ENCODE data around the gene FAM181B. TPM values are rescaled to one million over a fixed set of nuclear protein-coding genes. Genes with fewer than 3 reads are reported as not detected.

Gene FAM181B
- total RNA-seq, 1 donor from 2014 or later, result 0.06 TPM

DNA sequence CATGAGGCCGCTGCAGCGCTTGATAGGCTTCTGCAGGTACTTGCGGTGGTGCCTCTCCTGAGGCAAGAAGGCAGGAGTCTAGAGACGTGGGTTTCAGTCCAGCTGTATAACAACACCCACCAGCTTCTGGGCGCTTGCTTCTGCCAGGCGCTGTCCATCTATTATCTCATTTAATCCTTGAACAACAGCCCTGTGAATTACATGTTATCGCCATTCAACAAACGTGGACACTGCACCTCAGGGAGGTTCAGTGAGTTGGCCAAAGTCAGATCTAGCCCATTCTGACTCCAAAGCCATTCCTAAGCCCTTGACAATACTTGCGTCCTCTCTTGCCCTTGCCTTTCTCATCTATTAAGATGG, 436 bp upstream of the FAM181B start:
- DNase-seq (ENCODE audit: extremely low read depth, low read depth, low spot score), result no peak

DNA sequence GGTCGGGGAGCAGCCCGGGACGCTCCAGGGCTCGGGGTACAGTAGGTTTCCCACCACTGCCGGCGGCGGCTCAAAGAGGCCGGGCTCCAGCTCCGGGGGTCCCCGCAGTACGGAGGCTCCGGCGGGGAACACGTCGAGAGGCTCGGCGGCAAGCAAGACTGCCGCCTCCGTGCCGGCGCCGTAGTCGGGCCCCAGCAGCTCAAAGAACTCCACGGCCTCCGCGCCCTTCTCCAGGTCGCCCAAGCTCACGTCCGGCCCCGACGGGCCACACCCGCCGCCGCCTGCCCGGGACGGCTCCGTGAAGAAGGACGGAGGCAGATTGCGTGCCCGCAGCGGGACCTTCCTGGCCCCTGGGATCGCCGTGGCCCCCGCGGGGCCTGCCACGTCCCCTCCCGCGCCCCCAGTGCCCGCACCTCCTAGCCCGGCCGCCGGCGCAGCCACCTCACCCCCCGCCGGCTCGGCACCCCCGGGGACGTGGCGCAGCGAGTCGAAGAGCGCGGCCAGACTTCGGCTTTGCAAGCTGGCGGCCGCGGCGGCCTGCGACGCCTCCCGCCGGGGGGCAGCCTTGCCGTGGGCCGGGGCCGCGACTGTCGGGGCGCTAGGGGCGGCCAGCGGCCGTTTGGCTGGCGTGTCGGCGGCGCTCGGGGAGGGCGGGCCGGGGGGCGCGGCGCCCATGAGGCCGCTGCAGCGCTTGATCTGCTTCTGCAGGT, 775 bp downstream of the FAM181B start:
- DNase-seq (ENCODE audit: extremely low read depth, low read depth, low spot score), result no peak

GRCh38 chr11:82732348-82732733, 1.3 kb downstream of the FAM181B start:
- DNase-seq (ENCODE audit: extremely low read depth, low read depth, low spot score), result no peak

DNA sequence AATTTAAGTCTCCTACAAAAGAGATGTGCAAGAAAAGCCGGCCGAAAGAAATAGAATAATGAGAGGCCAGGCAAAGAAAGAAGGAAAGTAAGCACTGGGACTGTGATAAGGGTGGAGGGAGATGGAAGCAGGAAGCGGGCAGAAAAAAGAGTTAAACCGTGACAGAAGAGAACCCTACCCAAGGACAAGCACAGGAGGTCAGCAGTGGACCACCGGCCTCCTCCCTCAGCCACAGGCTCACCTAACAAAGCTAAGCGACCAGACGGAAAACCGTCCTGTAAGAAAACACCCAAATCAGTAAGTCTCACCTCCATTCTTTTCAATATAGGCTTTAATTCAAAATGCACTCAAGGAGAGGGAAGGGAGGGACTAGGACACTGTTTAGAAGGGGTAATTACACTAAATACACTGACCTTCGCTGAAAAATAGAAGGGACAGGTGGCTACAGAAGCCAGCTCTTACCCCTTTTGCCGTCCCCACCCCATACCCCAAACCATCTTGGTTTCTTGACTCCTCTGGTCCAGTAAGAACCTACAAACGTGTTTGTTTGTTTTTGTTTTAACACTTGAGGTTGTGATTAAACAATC, 1.9 kb downstream of the FAM181B start:
- DNase-seq (ENCODE audit: extremely low read depth, low read depth, low spot score), result no peak

DNA sequence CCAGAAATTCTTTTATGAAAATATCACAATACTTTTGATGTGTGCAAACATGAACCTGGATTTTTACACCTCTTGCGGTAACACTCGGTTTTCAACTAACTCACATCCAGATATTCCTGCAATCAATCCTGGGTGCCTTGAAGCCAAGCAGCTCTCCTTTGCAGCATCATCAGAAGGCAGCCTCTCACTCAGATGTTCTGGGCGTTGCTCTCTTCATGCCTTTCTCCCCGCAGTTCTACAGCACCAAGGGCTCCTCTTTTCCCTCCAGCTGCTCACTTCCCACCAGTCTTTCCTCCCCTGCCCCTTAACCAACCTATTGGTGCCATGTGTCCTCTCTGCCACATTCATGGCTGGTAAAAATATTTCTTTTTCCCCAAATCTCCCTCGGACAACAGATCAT, 2.9 kb downstream of the FAM181B start:
- DNase-seq (ENCODE audit: extremely low read depth, low read depth, low spot score), result no peak

DNA sequence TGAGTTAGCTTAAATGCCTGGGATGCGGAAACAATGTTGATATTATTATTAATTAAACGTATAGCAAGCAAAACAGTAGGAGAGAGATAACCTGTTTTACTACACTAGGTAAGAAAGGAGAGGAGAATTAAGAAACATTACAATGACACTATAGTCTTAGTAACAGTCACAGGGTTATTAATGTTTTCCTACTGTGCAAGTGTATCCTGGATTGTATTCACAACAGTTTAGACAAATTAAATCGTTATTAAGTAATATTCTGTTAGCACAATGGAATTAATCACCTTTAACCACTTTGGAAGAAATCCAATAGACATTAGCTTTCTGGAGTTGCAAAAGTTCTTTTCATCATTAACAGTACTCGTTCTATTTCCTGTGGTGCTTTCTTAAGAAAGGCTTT, 3.4 kb downstream of the FAM181B start:
- DNase-seq (ENCODE audit: extremely low read depth, low read depth, low spot score), result no peak

DNA sequence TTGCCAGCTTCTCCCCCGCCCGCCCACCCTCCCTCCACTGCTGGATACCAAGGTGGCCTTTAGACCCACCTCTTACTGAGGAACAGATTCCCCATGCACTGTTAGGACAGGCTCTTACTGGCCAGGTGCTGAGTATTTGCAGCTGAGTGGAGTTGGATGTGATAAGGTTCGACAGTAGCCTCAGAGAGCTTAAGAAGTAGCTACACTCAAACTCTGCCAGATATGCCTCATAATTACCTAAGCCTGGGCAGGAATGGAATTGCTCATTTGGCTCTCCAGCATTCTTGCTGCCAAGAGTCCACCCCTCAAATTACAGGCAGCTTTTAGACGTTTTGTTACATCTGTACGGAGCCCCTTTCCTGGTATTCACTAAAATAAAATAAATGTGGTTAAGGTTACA, 9.6 kb downstream of the FAM181B start:
- DNase-seq (ENCODE audit: extremely low read depth, low read depth, low spot score), result no peak

DNA sequence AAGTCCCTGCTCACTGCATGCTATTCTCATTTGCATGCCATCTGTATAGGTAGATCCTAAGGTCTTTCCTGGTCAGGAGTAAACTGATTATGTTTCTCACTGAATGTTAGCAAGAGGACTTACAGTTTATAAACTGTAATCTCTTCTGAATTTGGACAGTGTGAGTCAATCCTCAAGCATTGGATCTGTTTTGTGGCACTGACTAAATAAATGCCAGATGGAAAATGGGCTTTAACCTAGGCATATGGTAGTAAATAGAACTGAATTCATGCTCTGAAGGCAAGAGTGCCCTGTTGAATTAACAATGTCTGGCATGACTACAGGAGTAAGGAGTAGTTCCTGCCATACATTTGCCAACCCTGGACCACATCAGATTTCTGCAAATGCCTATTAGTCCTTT, 11.4 kb downstream of the FAM181B start:
- no peak for DNase-seq (ENCODE audit: extremely low read depth, low read depth, low spot score)

DNA sequence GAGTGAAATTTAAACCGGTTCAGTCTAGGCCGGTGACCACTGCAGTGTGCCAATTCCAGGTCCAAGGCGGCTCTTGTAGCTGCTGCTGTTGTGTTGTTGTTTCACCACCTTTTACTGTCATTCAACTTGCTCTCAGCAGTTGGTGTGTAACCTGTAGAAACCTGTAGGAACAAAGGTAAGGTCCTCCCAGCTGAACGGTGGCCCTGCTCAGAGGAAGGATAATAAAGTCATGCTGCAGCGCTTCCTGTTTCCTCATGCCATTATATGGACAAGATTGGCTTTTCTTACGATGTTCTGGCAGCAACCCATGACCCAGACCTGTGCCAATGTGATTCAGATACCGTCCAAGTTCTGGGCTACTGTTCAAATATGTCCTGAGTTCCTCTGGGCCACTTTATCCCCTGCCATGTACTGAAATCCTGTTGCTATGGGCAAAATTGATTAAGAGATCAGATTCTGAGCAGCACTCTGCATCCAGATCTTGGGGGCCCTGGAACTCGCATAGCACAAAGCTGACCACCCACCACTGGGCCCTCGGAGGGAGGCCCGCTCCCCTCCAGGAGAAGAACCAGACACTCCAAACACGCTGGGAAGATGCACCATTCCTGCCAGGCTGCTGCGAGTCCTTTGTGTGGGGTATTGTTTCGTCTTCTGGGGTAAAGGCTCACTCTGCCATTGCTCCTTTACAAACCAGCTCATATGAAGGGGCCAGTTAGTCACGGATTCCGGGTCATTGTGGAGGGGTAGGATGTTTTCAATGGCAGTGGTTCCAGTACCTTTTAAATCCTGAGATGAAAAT, 13.2 kb downstream of the FAM181B start:
- no peak for DNase-seq (ENCODE audit: extremely low read depth, low read depth, low spot score)

GRCh38 chr11:82719361-82720105, 14.1 kb downstream of the FAM181B start:
- no peak for DNase-seq (ENCODE audit: extremely low read depth, low read depth, low spot score)

DNA sequence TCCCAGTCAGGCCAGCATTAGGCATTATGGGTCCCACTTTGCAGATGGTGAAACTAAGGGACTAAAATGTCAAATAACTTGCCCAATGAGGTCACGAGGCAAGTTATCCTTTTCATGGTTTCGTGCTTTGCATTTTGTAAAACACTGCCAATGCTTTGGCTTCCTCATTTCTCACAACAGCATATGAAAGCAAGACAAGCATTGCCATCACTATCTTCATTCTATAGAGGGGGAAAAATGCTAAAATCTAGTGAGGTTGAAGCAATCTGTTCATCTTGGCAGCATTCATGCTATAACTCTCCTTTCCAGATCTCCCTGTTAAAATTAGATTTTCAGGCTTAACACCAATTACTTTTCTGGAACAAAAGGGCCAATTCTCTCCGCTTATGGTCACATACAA, 14.8 kb downstream of the FAM181B start:
- DNase-seq (ENCODE audit: extremely low read depth, low read depth, low spot score), result no peak

GRCh38 chr11:82718307-82718706, 15.4 kb downstream of the FAM181B start:
- no peak for DNase-seq (ENCODE audit: extremely low read depth, low read depth, low spot score)

DNA sequence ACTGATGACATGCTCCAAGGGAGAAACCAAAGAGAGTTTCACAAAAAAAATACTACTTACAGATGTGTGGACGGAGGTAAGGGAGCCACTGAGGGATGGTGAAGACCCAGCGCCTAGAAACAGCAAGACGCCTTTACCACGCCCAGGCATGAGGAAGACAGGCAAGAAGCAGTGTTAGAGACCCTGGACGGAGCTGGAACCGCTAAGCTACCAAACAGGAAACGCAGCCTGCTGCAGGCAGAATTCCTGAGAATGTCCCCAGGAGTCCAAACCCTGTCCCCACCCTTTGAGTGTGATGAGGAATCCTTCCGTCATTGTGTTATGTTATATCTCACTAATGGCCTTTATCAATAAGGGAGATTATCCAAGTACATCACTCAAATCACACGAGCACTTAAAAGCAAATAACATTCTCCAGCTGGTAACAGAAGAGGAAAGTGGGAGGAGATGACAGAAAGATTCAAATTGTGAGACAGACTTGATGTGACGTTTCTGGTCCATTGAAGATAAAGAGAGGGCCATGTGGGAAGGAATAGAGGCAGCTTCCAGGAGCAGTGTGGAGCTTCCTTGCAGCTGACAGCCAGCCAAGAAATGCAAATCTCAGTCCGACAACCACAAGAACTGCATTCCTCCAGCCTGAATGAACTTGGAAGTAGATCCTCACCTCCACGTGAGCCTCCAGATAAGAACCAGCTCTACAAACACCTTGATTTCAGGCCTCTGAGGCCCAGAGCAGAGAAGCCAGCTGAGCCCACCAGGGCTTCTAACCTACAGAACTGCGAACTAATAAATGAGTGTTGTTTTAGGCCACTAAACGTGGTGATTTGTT, 19.1 kb downstream of the FAM181B start:
- DNase-seq (ENCODE audit: extremely low read depth, low read depth, low spot score), result no peak

DNA sequence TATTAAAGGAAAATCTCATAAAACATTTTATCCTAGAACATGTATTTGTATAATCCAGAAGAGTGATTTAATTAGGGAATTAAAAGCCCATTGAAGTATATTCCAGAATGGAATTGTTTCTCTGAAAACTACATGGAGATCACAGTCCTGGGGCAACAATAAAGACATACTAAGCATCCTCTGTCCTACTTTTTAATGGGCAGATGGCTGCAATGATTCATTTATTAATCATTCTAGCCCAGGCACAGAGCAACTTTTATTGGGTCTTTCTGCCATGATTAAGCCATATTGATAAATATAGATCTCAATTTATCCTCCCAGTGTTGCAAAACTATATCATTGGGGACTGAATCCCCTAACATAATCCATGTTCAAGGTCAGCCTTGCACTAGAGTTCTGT, 22.0 kb downstream of the FAM181B start:
- DNase-seq (ENCODE audit: extremely low read depth, low read depth, low spot score), result no peak

DNA sequence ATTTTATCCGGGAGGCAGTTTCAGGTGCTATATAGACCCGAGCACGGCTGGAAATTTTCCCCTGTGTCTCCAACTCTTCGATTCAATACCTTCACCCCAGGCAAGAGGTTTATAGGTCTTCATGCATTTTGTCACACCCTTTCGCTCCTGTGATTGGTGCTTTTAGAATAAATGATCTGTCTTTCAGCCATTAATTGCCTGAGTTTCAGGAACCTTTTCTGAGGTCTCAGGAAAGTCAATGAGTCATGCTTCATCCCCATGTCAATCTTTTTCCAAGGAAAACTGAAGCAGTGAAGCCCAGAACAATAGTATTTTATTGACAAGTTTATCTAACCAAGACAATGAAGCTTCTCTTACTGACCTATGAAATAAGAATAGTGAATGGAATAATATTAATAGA, 29.9 kb downstream of the FAM181B start:
- DNase-seq (ENCODE audit: extremely low read depth, low read depth, low spot score), result no peak

DNA sequence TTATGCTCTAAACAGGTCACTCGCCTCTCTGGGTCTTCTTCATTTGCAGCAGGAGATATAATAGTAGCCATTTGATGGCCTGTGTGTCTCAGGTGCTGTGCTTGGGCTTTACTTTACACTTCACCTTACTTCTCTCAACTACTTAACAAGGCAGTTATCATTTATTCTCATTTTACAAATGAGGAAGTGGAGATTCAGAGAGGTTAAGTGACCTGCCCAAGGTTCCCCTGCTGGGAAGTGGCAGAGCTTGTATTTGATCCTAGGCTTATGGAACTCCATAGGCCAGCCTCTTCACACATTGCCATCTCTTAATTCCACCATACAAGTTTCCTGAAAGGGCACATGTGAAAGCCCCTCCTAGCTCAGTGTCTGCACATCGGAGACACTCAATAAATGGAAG, 30.4 kb downstream of the FAM181B start:
- no peak for DNase-seq (ENCODE audit: extremely low read depth, low read depth, low spot score)

GRCh38 chr11:82701847-82702520, 31.7 kb downstream of the FAM181B start:
- DNase-seq (ENCODE audit: extremely low read depth, low read depth, low spot score), result no peak

GRCh38 chr11:82698576-82699352, 34.9 kb downstream of the FAM181B start:
- no peak for DNase-seq (ENCODE audit: extremely low read depth, low read depth, low spot score)

- no peak for DNase-seq (ENCODE audit: extremely low read depth, low read depth, low spot score)
Observed at GRCh38 chr11:82692981-82693380, 40.7 kb downstream of the FAM181B start.

Data from glomerular endothelial cell (primary cell).